Stomach (tissue), 9 donors: Measurements from ENCODE around the gene SULT2B1. TPM values are rescaled to one million over a fixed set of nuclear protein-coding genes. Genes with fewer than 3 reads are reported as not detected.
A peak's percentile ranks its signal among the peaks of the same experiment; 100 is the strongest.

Experiments
- DNase-seq, 2 donors: peaks; one replicate each; pipeline versions ENCODE4 v3.0.0 to v3.0.0-alpha.2; 2013 to 2019
- H3K27ac ChIP-seq, 5 donors: fragments of 200-600 bp in 4 of 5; sonication (generic) in 4 of 5; one replicate each; pipeline ENCODE4 v1.5.1; 2013 to 2019; ENCODE audit warnings: mild to moderate bottlenecking in 1 of 5, moderate library complexity in 1 of 5
- H3K27me3 ChIP-seq, 3 donors: fragments of 200-600 bp; sonication (generic); one replicate each; pipeline ENCODE4 v1.5.1; 2017 to 2019; ENCODE audit warnings: mixed run types in 1 of 3
- H3K36me3 ChIP-seq, 4 donors: fragments of 200-600 bp; sonication (generic); 1 replicate in 3 of 4; 2 replicates in 1 of 4; pipeline ENCODE4 v1.5.1; 2016 to 2019
- H3K4me1 ChIP-seq, 4 donors: fragments of 200-600 bp; sonication (generic); one replicate each; pipeline ENCODE4 v1.5.1; 2016 to 2019
- H3K4me3 ChIP-seq, 4 donors: fragments of 200-600 bp; sonication (generic) in 3 of 4; one replicate each; pipeline ENCODE4 v1.5.1; 2016 to 2019; ENCODE audit warnings: mild to moderate bottlenecking in 1 of 4
- H3K9me3 ChIP-seq, 4 donors: fragments of 200-600 bp; sonication (generic); one replicate each; pipeline ENCODE4 v1.5.1; 2016 to 2019
- CTCF ChIP-seq, 7 experiments: fragments of 450-650 bp in 4 of 7; fragments of 200-600 bp in 3 of 7; sonication (generic) in 3 of 7; IDR thresholded peaks; one replicate each; pipeline ENCODE4 v1.5.1; 2016 to 2019; ENCODE audit warnings: antibody characterized with exemption in 7 of 7, control low read depth in 2 of 7, mild to moderate bottlenecking in 1 of 7
- EP300 ChIP-seq: sonication (generic); formaldehyde crosslinking; IDR thresholded peaks from one replicate; pipeline ENCODE4 v1.6.1; 2017; ENCODE audit warnings: antibody characterized with exemption
- POLR2A ChIP-seq, 4 donors: fragments of 450-650 bp; IDR thresholded peaks; one replicate each; pipeline ENCODE4 v1.6.1; 2016; ENCODE audit warnings: antibody characterized with exemption in 4 of 4, control low read depth in 2 of 4, mild to moderate bottlenecking in 1 of 4, moderate library complexity in 1 of 4
- POLR2AphosphoS5 ChIP-seq, 3 donors: sonication (generic); formaldehyde crosslinking; IDR thresholded peaks; one replicate each; pipeline ENCODE4 v1.6.1; 2016; ENCODE audit warnings: antibody characterized with exemption in 3 of 3
- WGBS, 5 donors: extraction: QIAGEN DNeasy Blood & Tissue Kit in 3 of 5; methylation state at CpG; one replicate each; pipeline versions ENCODE4 v1.1.5 to v1.1.7; 2013 to 2018; 5-methylcytosine and 5-hydroxymethylcytosine counted together
- intact Hi-C: fragments of 100-400 bp; cut with DNase I; formaldehyde crosslinking; loops from one replicate; pipeline ENCODE4 v1.15.1; 2023; ENCODE audit warnings: low total_unique reads
- polyA plus RNA-seq, 3 donors: library from polyadenylated mRNA; stranded (reverse); fragments of 200-250 nt; gene quantifications; one replicate each; pipeline ENCODE4 v1.2.3, GENCODE V29; 2013
- total RNA-seq, 5 donors: library from RNA; depleted of rRNA; stranded (reverse); fragments of >200 nt; gene quantifications; one replicate each; pipeline versions ENCODE4 v1.1.0 to v1.2.3, GENCODE V29; 2014 to 2016
- donor health status: healthy with polysubstance abuse.
- donor health status: Bipolar disorder and iron deficiency.
- donor health status: healthy.

Gene SULT2B1
- total and polyA plus RNA-seq, 8 donors, result 2.0 to 46.8 (median 3.1) TPM; not detected in 3

- H3K27ac ChIP-seq, result peak overlapping the region; percentile 90 to 98 (median 96)
- no peaks in the 10 kb centered on the region for H3K9me3 ChIP-seq
- no peaks in the 10 kb centered on the region for H3K36me3 ChIP-seq
- H3K4me1 ChIP-seq, result peaks cover 43 to 67% (median 55%) of the 10 kb centered on the region in 4 donors
- 6 to 9% (median 9%) methylated on average over 29 of the region's 29 CpGs for WGBS, 5 donors
- peak overlapping the region; percentile 62 to 81 (median 76) for H3K4me3 ChIP-seq
- no peaks in the 10 kb centered on the region for H3K27me3 ChIP-seq
- intact Hi-C loops, result no loop called here
- DNase-seq, result peak; percentile 83 to 97
- peak; percentile 27 to 78 (median 59) for TF ChIP-seq POLR2AphosphoS5 (IDR thresholded peaks at IDR 0.05)
- no peak for TF ChIP-seq EP300
- peak in 1 of 7 experiments; percentile 0 for TF ChIP-seq CTCF (IDR thresholded peaks at IDR 0.05)
- peak in 2 of 4 donors; percentile 20 to 35 for TF ChIP-seq POLR2A (IDR thresholded peaks at IDR 0.05)
Observed at GRCh38 chr19:48637948-48638830, 86.2 kb downstream of the SULT2B1 start.

- peak in 1 of 2 donors; percentile 64 for DNase-seq
- H3K4me1 ChIP-seq, result peaks cover 36 to 59% (median 48%) of the 10 kb centered on the region in 4 donors
- intact Hi-C loops, result no loop called here
- H3K27ac ChIP-seq, result peak overlapping the region; percentile 90 to 98 (median 96)
- TF ChIP-seq POLR2AphosphoS5 (IDR thresholded peaks at IDR 0.05), result no peak
- no peak for TF ChIP-seq EP300
- TF ChIP-seq CTCF (IDR thresholded peaks at IDR 0.05), result no peak
- no peak for TF ChIP-seq POLR2A (IDR thresholded peaks at IDR 0.05)
- no peaks in the 10 kb centered on the region for H3K9me3 ChIP-seq
- no peaks in the 10 kb centered on the region for H3K36me3 ChIP-seq
- H3K27me3 ChIP-seq, result no peaks in the 10 kb centered on the region
- H3K4me3 ChIP-seq, result peak overlapping the region in 1 of 4 donors; percentile 62
- 73 to 78% (median 76%) methylated on average over 16 of the region's 16 CpGs for WGBS, 5 donors
Observed at GRCh38 chr19:48638831-48639381, 86.9 kb downstream of the SULT2B1 start.

- WGBS, 5 donors, result 53 to 60% (median 57%) methylated on average over 28 to 33 of the region's 33 CpGs
- H3K4me1 ChIP-seq, result peaks cover 35 to 57% (median 47%) of the 10 kb centered on the region in 4 donors
- peak overlapping the region in 1 of 4 donors; percentile 4 for H3K4me3 ChIP-seq
- H3K27me3 ChIP-seq, result no peaks in the 10 kb centered on the region
- TF ChIP-seq CTCF (IDR thresholded peaks at IDR 0.05) (no peak), EP300 (no peak), POLR2AphosphoS5 (IDR thresholded peaks at IDR 0.05) (no peak), POLR2A (IDR thresholded peaks at IDR 0.05) (no peak)
- no peaks in the 10 kb centered on the region for H3K9me3 ChIP-seq
- H3K36me3 ChIP-seq, result no peaks in the 10 kb centered on the region
- DNase-seq, result peak in 1 of 2 donors; percentile 44
- intact Hi-C loops, result loop anchor here (10.0 kb wide), 1 partner anchor 105 kb away; the partner anchor contains the start of genes IZUMO1 and RASIP1
- H3K27ac ChIP-seq, result peak overlapping the region; percentile 21 to 98 (median 93)
Observed at GRCh38 chr19:48639483-48640375, 87.8 kb downstream of the SULT2B1 start.
